KBM-7 (cell line): Measurements from ENCODE around the gene ABCA7.

ENCODE experiments used
- DNase-seq: peaks from one replicate; pipeline ENCODE4 v3.0.0-alpha.2; 2015
- in situ Hi-C: fragments of 300-500 bp; cut with MboI; formaldehyde crosslinking; loops from 2 replicates; pipeline ENCODE4 v1.14.3; 2020; ENCODE audit warnings: low sequenced_read_pairs, low pct_unique_long_range_greater_than_20kb, mixed read lengths

ABCA7 gene

DNA sequence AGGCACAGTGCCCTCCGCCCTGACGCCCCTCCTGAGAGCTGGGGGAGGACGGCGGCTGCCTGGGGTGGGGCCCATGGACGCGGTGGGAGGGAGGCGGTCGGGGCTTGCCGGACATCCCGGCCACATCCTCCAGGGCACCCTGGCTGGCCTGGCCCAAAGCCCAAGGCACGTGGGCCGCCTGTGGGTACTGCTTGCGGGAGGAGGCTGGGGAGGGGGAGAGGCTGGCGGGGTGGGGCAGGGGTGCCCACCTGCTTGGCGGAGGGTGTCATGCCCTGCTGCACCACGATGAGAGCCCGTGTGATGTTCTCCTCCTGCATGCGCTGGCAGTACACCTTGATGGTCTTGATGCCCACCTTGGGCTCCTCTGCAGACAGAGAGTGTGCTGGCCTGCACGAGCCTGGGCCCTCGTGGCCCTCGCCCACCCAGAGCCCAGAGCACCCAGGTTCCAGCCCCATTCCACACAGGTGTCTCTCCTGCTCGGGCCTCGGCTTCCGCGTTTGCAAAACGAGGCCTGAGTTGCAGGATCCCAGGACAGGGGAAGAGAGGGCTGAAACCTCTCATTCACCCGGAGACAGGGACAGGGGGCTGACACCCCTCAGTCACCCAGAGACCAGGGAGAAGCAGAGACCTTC lies 51.8 kb downstream of the ABCA7 start:
- DNase-seq, result no peak
- in situ Hi-C loops, result no loop called here

DNA sequence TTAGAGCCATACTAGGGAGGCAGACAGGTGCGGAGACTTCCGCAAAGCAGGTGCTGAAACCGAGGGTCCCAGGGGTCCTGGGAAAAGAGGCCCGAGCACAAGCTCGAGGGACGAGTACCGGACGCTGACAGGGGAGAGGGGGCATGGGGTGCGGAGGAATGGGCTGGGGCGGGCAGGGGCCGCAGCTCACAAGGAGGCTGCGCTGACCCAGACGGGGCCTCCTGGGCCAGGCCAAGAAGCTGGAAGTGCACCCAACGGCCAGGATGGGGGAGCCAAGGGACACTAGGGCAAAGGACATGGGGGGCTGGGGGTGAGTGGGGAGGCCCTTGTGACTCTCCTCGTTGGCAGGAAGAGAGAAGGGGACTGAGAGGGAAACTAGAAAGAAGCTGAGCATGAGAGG lies 53.4 kb downstream of the ABCA7 start:
- in situ Hi-C loops, result no loop called here

DNA sequence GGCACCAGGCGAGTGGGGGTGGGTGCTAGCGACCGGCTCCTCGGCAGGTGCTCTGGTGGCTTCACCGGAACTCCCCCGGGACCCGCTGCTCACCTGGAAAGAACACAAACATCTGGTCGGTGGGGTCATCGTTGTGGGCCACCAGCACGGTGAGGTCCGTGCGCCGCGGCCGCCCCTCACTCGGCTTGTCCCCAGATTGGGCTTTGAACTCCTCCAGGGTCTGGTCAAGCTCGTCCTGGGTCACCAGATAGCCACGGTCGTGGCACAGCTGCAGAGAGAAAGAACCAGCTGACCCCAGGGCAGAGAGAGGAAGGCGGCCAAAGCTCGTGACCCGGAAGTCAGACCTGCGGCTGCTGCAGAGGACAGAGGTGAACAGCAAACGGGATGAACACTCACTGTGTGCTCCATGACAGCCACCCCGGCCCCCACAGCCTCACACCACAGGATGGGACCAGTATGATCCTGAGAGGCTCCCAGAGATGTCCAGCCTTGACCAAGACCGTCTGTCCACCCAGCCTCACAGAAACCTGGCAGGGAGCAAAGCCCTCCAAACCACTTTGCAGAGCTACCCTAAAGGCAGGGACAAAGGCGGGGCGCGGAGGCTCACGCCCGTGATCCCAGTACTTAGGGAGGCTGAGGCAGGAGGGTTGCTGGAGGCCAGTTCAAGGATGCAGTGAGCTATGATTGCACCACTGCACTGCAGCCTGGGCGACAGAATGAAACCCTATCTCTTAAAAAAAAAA lies 54.1 kb downstream of the ABCA7 start:
- in situ Hi-C loops, result no loop called here

More for the DNA sequence above, 53.4 kb downstream of the ABCA7 start:
- no peak for DNase-seq

DNA sequence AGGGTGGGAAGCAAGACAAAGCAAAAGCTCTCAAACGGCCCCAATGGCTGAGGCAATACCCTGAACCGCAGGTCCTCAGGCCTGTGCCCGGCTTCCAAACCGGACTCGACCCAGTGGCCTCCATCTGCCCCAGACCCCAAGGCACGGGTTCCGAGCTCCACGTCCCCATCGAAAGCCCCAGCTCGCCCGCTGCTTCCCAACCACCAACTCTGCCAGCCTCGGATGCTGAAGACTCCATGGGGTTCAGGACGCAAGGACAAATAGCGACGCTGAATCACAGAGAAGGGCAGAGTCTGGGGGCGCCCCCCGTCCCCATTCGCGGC lies 54.7 kb downstream of the ABCA7 start:
- in situ Hi-C loops, result no loop called here
- DNase-seq, result no peak

More for the DNA sequence above, 54.1 kb downstream of the ABCA7 start:
- no peak for DNase-seq

DNA sequence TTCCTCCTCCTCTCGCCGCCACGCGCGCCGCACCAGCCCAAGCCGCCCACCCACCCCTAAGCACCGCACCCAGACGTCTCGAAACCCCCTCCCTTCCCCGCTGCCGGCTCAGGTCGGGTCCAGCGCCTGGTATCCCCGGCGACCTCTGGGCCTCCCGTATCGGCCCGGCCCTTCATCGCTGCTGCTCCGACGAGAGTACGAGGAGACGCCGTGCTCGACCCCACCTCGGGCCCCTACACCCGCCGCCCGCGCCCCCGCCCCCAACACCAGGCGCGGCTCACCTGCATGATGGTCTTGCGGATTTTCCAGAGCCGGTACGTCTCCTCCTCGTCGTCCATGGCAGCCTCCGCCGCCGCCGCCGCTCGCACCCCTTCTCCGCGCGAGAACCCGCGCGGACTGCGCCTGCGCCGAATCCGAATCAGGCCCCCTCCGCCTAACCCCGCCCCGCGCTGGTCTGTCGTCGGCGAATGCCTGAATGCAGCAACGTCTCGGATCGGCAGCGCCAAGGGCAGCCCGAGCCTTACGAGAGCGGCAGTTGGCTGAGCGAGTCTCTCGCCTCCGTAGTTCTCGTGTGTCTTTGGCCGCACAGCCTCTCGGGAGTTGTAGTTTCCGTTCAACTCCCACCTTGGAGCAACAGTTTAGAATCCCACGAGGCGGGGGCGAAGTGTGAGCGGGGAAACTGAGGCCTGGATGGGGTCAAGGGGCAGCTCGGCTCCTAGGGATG lies 55.2 kb downstream of the ABCA7 start, which contains the start of gene POLR2E:
Gene POLR2E (minus strand): TSS at position 398 of the 724 bp plus-strand sequence. CDS start 60 bp downstream, at position 338.
- in situ Hi-C loops, result no loop called here
- DNase-seq, result peak; percentile 97

DNA sequence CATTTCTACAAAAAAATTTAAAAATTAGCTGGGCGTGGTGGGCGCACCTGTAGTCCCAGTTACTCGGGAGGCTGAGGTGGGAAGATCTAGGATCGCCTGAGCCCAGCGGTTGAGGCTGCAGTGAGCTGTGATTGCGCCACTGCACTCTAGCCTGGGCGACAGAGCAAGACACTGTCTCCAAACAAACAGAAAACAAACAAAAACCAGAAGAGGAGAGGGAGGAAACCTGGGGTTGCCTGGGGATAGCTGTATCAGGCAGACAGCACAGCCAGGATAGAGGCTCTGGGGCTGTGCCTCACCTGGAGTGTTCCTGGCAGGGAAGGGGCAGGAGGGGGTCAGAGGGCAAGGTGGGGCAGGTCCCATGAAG lies 57.9 kb downstream of the ABCA7 start:
- no peak for DNase-seq
- in situ Hi-C loops, result no loop called here

DNA sequence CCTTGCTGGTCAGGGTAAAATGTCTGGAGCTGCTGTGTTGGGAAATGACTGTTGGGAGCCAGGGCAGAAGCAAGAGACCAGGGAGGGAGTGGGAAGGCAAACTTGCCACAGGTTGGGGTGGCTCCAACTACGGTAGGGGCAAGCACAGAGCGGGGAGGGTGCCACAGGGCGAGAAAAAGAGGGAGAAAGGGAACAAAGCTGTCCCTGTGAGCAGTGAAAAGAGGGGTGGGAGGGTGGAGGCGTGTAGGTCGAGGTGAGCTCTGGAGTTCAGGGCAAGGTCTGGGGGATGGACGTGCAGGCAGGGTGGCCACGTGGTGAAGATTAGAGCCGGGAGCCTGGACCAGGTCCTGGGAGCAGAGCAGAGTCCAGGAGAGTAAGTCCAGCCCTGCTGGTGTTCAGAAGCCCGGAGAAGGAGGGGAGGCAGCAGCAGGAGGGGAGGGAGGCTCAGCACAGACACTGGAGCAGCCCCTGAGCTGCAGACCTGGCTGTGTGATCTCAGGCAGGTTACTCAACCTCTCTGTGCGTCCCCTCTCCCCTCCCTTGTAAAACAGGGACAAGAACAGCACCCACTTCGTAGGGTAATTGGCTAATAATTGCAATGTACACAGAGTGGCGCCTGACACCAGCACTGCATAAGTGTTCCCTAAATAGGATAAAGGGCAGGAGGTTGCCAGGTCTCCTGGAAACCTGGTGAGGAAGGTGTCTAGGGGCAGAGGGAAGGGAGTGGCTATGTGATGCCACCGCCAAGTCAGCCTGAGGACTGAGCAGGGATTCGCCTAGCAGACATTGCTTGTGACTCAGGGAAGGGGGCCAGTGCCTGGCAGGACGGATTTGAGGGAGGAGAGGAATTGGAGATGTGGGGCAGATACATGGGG lies 58.5 kb downstream of the ABCA7 start:
- DNase-seq, result no peak
- in situ Hi-C loops, result no loop called here

DNA sequence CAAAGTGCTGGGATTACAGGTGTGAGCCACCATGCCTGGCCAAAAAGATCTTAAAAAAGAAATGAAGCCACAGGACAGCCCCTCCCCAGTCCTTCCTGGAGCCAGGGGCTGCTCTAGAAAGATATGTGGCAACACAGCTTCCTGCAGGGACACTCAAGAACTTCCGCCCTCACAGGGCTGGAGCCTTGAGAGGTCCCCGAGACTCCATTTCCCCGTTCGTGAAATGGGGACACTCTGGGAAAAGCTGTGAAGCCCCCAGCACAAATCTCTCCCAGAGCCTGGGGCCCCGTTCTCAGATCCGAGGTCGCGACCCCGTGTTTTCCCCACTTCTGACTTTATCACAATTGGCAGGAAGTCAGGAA lies 61.4 kb downstream of the ABCA7 start:
- peak; percentile 88 for DNase-seq

DNA sequence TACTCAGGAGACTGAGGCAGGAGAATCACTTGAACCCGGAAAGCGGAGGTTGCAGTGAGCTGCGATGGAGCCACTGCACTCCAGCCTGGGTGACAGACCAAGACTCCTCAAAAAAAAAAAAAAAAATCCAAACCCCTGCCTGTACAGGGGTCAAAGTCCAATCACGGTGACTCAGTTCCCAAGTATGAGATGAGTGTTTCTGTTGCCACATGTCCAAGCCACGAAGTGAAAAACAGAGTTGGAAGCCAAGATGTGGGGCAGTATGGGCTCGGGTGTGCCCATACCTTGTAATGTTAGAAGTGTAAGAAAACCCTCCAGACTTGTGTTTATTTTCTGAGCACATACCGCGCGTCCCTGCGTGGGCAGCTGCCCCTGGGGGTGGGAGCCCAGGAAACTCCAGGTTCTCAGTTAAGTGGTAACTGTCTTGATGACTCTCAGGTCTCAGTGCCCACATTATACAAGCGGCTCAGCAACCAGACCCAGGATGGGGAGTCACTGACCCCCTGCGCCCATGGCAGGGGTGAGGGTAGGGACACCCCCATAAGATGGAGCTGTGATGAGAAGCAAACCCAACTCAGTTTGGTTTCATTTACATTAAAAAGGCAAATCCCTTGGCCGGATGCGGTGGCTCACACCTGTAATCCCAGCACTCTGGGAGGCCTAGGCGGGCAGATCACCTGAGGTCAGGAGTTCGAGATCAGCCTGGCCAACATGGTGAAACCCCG lies 62.7 kb downstream of the ABCA7 start:
- in situ Hi-C loops, result no loop called here
- DNase-seq, result no peak

More for the DNA sequence above, 61.4 kb downstream of the ABCA7 start:
- in situ Hi-C loops, result no loop called here

DNA sequence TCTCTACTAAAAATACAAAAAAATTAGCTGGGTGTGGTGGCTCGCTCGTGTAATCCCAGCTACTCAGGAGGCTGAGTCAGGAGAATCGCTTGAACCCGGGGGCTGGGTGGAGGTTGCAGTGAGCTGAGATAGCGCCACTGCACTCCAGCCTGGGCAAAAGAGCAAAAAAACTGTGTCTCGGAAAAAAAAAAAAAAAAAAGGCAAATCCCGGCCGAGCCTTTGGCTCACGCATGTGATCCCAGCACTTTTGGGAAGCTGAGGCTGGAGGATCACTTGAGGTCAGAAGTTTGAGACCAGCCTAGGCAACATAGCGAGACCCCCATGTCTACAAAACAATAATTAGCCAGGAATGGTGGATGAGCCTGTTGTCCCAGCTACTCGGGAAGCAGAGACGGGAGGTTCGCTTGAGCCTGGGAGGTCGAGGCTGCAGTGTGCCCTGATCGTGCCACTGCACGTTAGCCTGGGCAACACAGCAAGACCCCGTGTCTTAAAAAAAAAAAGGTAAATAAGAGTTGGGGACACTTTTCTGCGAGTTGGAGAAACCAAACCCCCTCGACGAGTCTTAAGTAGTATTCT lies 63.3 kb downstream of the ABCA7 start:
- DNase-seq, result no peak
- in situ Hi-C loops, result no loop called here

DNA sequence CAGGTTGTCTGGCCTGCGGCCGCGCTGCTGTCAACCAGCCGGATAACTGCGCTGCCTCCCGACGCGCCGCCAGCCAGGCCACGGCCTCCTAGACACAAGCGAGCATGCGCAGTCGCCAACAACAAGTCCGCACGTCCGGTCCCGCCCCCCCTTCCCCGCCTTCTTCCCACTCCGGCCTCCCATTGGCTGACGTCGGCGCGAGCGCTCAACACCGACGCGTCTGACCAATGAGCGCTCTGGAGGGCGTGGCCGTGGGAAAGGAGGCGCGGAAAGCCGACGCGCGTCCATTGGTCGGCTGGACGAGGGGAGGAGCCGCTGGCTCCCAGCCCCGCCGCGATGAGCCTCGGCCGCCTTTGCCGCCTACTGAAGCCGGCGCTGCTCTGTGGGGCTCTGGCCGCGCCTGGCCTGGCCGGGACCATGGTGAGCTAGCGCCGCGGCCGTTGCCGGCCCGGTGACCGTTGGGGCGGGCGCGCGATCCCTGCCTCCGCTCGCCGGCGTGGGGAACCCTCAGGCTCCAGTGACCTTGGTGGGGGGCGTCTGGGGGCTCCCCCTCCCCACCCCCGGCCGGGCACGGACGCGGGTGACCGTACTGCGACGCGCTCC lies 63.9 kb downstream of the ABCA7 start, which contains the start of gene GPX4:
Gene GPX4 (plus strand): TSS at position 287 of the 603 bp plus-strand sequence. CDS start 50 bp downstream, at position 337.
- DNase-seq, result peak; percentile 99
- in situ Hi-C loops, result no loop called here

DNA sequence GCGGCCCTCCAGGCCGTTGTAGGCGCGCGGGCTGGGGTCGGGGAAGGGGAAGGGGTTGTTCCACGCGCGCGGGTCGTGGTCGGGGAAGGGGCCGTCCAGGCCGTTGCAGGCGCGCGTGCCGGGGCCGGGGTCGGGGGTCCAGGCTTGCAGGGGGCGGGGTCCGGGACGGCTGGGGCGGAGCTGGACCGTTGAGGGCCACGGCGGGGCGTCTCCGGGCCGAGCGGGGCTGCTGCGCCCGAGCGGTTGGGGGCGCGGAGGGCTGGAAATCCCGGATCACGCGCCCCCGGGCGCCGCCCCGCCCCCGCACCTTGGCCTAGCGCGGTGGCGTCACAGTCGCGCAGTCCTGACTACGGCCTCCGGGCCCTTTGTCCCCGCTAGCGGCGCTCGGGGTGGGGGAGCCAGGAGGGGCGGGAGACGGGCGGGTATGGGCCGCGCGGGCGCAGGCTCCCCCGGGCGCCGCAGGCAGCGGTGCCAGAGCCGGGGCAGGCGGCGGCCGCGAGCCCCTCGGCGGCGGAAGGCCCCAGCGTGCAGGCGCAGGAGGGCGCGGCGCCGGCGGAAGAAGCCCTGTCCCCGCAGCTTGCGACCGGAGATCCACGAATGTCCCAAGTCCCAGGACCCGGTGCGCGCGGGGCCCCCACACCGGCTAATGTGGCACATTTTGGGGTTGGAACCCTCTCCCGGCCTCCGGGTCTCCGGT lies 64.6 kb downstream of the ABCA7 start:
- in situ Hi-C loops, result no loop called here
- peak; percentile 43 for DNase-seq

DNA sequence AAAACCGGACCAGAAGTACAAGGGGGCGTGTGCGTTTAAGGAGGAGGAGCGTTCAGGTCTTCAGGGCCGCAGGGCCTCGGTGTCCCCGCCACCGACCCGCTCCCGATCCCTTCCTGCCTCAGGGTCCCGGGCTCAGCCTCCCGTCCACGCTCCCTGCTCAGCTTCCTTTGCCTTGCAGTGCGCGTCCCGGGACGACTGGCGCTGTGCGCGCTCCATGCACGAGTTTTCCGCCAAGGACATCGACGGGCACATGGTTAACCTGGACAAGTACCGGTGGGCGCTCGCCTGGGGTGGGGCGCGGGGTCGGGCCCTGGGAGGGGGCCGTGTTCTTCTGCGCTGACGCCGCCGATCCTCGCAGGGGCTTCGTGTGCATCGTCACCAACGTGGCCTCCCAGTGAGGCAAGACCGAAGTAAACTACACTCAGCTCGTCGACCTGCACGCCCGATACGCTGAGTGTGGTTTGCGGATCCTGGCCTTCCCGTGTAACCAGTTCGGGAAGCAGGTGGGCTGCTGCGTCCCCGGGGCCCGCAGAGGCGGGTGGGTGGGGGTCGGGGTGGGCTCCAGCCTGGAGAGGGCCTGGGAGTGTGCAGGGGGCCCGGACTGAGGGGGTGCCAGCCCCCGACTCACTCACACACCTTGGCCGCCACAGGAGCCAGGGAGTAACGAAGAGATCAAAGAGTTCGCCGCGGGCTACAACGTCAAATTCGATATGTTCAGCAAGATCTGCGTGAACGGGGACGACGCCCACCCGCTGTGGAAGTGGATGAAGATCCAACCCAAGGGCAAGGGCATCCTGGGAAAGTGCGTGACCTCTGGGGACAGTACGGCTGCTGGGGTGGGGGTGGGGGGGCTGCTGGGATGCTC lies 65.3 kb downstream of the ABCA7 start:
- in situ Hi-C loops, result no loop called here
- no peak for DNase-seq

DNA sequence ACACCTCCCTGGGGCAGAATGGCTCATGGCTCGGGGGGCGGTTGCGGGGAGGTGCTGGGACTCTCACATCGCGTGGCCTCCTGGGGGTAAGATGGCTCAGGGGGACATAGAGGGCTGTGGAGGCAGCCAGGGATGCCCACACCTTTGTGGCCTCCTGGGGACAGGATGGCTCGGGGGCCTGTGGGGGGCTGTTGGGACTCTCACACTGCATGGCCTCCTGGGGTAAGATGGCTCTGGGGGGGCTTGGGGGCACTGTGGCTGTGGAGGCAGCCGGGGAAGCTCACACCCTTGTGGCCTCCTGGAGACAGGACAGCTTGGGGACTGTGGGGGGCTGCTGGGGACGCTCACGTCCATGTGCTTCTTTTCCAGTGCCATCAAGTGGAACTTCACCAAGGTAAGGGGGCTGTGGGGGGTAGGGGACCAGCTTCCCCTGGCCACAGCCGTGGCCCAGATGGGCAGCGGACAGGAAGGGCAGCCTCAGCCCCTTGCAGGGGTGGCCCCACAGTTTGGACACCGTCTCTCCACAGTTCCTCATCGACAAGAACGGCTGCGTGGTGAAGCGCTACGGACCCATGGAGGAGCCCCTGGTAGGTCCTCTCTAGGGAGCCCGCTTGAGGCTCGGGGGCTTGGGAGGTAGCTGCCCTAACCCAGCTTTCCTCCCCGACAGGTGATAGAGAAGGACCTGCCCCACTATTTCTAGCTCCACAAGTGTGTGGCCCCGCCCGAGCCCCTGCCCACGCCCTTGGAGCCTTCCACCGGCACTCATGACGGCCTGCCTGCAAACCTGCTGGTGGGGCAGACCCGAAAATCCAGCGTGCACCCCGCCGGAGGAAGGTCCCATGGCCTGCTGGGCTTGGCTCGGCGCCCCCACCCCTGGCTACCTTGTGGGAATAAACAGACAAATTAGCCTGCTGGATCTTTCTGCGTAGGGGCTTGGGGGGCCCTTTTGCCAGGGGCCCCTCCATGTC lies 66.2 kb downstream of the ABCA7 start:
- in situ Hi-C loops, result no loop called here
- DNase-seq, result no peak

DNA sequence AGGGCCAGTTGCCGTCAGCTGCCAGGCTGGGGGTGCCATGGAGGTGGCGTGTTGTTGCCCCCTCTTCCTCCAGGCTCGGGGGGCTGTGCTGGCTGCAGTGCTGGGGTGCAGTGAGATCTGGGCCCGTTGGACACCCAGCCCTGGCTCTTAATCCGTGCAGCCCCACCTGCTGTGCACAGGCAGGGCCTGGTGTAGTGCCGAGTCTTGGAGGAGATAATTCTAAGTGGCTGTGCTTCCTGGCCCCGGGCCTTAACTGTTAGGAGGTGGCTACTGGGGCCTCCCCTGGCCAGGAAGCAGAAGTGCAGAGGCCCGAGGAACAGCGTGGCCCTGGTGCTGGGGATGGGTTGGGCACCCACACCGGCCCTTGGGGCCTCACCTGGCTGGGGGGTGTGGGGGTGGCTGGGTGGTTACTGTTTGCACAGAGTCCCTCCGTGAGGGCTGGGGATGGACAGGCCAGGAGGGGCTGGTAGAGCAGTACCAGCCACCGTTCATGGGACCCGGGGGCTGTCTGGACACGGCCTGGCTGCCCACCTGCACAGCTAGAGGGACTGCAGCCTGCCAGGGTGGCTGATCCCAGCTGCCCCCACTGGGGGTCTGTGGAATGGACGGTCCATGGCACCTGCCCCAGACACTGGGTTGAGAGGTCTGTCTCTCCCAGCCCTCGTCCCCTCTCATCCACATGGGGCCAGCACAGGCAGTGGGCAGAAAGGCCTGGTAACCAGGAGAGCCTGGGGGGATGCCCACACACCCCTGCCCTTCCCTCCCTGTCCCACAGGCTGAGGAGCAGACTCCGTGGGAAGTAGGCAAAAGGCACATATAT lies 67.1 kb downstream of the ABCA7 start:
- peak; percentile 45 for DNase-seq
- in situ Hi-C loops, result no loop called here
